ENCODE data around the gene EEFSEC. TPM values are rescaled to one million over a fixed set of nuclear protein-coding genes. Genes with fewer than 3 reads are reported as not detected.

EEFSEC gene
- total and polyA plus RNA-seq, 2 experiments from 2014 or later: 10.1 to 16.2 TPM

DNA sequence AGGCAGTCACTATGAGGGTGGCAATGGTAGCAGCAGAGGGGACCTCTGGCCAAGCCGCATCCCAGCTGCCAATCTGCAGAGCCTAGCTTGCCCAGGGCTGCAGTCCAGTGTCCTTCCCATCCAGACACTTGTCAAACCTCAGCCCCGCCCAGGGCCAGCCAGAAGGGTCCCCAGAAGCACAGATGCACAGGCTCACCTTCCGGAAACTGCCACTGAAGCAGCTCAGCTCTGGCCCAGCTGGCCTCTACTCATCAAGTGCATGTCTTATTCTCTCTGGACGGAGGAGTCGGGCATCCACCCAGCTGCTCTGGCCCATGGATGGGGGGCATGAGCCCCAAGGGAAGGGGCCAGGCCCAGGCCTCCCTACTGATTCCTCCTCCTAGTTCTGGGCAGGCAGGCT, 244.2 kb downstream of the EEFSEC start (continued):
- TF ChIP-seq REST (IDR thresholded peaks at IDR 0.05; ENCODE audit: unreplicated experiment): no peak
- no peak for TF ChIP-seq EZH2 (IDR thresholded peaks at IDR 0.05; ENCODE audit: low read depth, unreplicated experiment)
- no peak for TF ChIP-seq STAT1 (IDR thresholded peaks at IDR 0.05; ENCODE audit: unreplicated experiment)
- no peak for TF ChIP-seq ZNF331 (CRISPR knock-in tag; IDR thresholded peaks at IDR 0.05; ENCODE audit: low read depth)

DNA sequence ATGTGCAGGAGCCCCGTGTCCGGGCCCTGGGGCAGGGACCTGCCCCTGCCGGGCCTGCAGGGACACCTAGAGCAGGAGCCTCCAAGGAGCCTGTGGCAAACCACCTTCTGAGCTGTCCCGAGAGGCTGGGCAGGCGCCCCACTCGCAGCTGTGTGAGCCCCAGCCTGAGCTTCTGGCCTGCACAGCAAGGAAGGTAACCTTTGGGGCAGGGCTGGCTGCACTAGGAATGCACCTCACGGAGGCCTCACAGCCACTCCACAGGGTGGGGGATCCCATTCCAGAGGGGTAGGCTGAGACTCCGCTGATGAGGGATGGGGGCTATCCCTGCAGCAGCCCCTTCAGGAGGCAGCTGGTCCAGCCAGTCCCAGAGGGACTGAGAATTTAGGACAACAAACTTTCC, 245.3 kb downstream of the EEFSEC start:
- no peaks in the 10 kb centered on the region; the same call in 2 of the 3 replicates for H3K9me3 Mint-ChIP-seq
- Histone ChIP-seq H3K4me3 (no peak overlapping the region), H2AFZ (no peak overlapping the region), H3K4me2 (no peak overlapping the region), H3K27ac (ENCODE audit: low read depth) (no peak overlapping the region), H3K27me3 (ENCODE audit: insufficient read depth) (no peaks in the 10 kb centered on the region), H3K4me1 (ENCODE audit: insufficient read depth) (no peaks in the 10 kb centered on the region), H4K20me1 (replicated peaks; ENCODE audit: insufficient read depth) (no peaks in the 10 kb centered on the region), H3F3A (replicated peaks; ENCODE audit: low read depth) (no peaks in the 10 kb centered on the region), H3K9me2 (ENCODE audit: insufficient read depth) (no peaks in the 10 kb centered on the region), H3K79me2 (replicated peaks; ENCODE audit: insufficient read depth) (no peaks in the 10 kb centered on the region), H3K36me3 (ENCODE audit: insufficient read depth) (no peaks in the 10 kb centered on the region)
- peaks cover 30% of the 10 kb centered on the region for H3K4me1 Mint-ChIP-seq
- peaks cover 11% of the 10 kb centered on the region for H3K27me3 Mint-ChIP-seq (ENCODE audit: insufficient read depth, low read depth, poor library complexity)
- H3K36me3 Mint-ChIP-seq (ENCODE audit: low read depth): no peaks in the 10 kb centered on the region
- no peak overlapping the region for H3K27ac Mint-ChIP-seq
- TF ChIP-seq POLR2AphosphoS5 (IDR thresholded peaks at IDR 0.05; ENCODE audit: low read depth): no peak
- TF ChIP-seq, protein P1, sequence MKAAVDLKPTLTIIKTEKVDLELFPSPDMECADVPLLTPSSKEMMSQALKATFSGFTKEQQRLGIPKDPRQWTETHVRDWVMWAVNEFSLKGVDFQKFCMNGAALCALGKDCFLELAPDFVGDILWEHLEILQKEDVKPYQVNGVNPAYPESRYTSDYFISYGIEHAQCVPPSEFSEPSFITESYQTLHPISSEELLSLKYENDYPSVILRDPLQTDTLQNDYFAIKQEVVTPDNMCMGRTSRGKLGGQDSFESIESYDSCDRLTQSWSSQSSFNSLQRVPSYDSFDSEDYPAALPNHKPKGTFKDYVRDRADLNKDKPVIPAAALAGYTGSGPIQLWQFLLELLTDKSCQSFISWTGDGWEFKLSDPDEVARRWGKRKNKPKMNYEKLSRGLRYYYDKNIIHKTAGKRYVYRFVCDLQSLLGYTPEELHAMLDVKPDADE (IDR thresholded peaks at IDR 0.05): no peak
- TF ChIP-seq REST (IDR thresholded peaks at IDR 0.05; ENCODE audit: unreplicated experiment): no peak
- no peak for TF ChIP-seq ZNF114 (CRISPR knock-in tag; IDR thresholded peaks at IDR 0.05)
- TF ChIP-seq CREB1 (CRISPR knock-in tag; IDR thresholded peaks at IDR 0.05; ENCODE audit: low read depth): no peak
- TF ChIP-seq, protein P2, sequence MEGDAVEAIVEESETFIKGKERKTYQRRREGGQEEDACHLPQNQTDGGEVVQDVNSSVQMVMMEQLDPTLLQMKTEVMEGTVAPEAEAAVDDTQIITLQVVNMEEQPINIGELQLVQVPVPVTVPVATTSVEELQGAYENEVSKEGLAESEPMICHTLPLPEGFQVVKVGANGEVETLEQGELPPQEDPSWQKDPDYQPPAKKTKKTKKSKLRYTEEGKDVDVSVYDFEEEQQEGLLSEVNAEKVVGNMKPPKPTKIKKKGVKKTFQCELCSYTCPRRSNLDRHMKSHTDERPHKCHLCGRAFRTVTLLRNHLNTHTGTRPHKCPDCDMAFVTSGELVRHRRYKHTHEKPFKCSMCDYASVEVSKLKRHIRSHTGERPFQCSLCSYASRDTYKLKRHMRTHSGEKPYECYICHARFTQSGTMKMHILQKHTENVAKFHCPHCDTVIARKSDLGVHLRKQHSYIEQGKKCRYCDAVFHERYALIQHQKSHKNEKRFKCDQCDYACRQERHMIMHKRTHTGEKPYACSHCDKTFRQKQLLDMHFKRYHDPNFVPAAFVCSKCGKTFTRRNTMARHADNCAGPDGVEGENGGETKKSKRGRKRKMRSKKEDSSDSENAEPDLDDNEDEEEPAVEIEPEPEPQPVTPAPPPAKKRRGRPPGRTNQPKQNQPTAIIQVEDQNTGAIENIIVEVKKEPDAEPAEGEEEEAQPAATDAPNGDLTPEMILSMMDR (conservative IDR thresholded peaks at IDR 0.05; ENCODE audit: low read depth in 2 of 2): no peak
- TF ChIP-seq STAT1 (IDR thresholded peaks at IDR 0.05; ENCODE audit: unreplicated experiment): no peak
- no peak for TF ChIP-seq ZNF331 (CRISPR knock-in tag; IDR thresholded peaks at IDR 0.05; ENCODE audit: low read depth)
- TF ChIP-seq JUNB (IDR thresholded peaks at IDR 0.05; ENCODE audit: unreplicated experiment): no peak
- TF ChIP-seq EZH2 (IDR thresholded peaks at IDR 0.05; ENCODE audit: low read depth, unreplicated experiment): no peak
- DNase-seq (ENCODE audit: low spot score) (peak; percentile 41), ATAC-seq (peak; percentile 49)
- H3K4me3 Mint-ChIP-seq: no peak overlapping the region
